Left renal cortex interstitium (tissue), 4 donors: ENCODE data around the gene SPINK2. TPM values are rescaled to one million over a fixed set of nuclear protein-coding genes. Genes with fewer than 3 reads are reported as not detected.

Experiments used
- DNase-seq, 4 donors: peaks; one replicate each; pipeline ENCODE4 v3.0.0-alpha.2; 2013; ENCODE audit warnings: low read depth in 4 of 4, low spot score in 2 of 4, missing footprints in 1 of 4
- polyA plus RNA-seq, 4 donors: library from polyadenylated mRNA; unstranded; fragments of 120-200 nt; gene quantifications; one replicate each; pipeline ENCODE4 v1.2.1, GENCODE V29; 2013; ENCODE audit not compliant: insufficient read length in 4 of 4

Gene SPINK2, protein sequence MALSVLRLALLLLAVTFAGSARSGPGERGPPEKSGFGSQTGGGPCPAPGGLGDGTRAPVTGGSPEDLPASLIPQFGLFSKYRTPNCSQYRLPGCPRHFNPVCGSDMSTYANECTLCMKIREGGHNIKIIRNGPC
- polyA plus RNA-seq = not detected

DNA sequence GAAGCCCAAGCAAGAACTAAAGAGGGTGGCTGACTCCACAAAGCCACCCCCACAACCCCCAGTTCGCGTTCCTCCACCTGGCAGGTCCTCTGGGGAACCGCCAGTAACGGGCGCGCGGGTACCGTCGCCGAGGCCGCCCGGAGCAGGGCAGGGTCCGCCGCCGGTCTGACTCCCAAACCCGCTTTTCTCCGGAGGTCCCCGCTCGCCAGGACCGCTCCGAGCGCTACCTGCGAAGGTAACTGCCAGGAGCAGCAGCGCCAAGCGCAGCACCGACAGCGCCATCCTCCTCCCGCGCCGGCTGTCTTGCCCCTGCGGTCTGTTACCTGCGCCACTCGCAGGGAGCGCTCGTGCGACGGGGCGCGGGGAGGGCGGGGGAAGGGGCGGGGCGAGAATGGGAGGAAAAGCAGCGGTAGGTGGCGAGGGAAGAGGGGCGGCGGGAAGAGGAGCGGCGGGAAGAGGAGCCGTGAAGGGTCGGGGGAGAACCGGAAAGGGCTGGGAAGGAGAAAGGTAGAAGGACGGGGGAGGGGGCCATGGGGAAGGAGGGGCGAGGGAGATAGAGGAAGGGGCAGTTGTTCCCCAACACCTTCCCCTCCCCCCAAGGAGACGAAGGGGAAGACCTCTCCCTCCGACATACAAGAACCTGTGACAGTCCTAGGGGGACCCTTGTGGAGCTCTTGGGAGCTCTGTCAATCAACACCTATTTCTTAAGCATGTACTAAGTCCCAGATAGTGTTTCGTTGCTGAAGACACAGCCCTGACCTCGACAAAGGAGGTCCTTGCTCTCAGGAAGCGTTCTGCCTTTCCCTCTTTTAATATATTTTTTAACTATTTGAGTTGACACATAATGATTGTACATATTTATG, at the start of gene SPINK2:
Gene SPINK2 (minus strand): TSS at position 321 of the 863 bp plus-strand sequence. CDS start 39 bp downstream, at position 282.
- DNase-seq = no peak

DNA sequence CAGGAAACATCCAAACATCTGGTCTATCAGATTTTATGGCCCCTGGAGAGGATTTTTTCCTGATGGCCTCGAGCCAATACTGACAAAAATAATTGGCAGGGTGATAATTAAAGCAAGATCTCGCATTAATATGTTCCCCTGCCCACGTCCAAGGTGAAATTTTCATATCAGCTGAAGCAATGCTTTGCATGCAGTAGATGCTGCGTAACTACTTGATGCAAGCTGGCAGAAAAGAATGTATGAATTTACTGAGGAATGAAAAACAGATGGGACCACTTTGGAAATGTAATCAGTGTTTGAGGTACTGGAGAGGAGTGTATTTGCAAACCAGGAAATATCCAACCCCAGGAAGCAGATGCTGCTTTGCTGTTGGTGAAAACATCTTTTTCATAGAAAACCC, 49.4 kb upstream of the SPINK2 start:
- no peak for DNase-seq

DNA sequence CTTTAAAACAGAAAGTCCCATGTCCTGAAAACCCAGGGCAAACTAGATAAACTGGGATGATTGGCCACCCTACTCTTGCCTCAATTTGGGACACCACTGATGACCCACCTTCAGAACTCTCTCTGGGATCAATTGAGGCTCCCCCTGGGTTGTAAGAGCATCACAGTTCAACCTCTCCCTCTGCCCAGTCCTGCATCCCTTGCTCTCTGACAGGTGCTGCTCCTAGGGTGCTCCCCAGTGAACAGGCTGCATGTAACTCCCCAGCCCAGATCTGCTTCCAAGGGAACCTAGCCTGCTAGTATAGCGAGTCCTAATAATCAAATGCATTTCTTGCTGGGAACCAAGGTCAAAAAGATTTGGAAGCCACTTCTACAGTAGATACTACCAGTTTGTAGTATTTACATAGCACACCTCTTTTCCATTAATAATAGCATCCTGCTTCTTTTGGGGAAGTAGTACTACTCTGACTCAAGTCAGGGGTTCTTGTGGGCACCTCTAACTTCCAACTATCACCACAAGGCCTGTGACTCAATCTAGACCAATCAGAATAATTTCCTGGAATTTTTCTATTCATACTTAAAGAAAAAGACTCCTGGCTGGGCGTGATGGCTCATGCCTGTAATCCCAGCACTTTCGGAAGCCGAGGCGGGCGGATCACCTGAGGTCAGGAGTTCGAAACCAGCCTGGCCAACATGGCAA, 42.1 kb upstream of the SPINK2 start:
- no peak for DNase-seq

DNA sequence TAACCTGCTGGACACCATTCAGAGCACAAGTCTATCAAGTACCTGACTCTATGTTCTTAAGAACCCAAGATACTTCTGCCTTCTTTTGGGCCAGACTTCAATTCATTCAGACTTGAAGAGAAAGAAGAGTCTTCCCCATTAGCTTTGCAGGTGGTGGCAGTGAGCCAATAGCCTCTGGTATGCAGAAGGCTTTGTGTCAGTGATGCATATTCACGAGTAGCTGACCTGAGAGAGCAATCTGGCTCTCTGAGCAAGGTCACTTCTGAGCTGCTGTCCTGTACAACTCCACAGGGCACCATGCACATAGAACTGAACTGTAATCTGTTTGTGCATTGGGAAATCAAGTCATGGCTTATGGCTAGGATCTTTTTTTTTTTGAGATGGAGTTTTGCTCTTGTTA, 39.9 kb upstream of the SPINK2 start:
- DNase-seq = no peak

DNA sequence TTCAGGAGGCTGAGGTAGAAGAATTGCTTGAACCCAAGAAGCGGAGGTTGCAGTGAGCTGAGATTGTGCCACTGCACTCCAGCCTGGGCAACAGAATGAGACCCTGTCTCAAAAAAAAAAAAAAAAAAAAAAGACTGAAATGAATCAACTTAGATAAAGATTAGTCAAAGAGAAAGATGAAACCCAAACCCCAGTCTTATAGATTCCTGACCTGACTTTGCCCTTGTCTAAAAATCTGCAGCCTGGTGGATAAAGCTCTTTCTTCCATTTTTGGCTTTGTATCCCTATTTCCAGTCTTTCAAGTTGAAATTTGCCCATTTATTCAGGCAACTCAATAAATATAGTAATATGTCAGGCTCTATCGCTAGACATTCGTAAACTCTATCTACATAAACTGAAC, 39.3 kb upstream of the SPINK2 start:
- no peak for DNase-seq

DNA sequence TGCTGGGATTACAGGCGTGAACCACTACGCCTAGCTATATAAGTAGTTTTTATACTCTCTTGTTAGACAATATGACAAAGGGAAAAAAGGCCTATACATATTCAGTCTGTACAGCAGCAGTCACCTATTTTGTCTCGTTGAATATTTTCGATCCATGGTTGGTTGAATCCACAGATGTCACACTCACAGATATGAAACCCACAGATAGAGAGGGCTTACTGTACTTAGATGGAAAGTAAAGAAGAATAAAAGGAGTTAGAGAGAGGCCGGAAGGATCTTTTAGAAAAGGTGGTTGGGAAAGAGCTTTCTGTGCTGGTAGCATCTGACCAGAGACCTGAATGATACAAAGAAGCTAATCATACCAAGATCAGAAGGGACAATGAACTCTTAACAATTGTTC, 38.3 kb upstream of the SPINK2 start:
- DNase-seq = no peak

DNA sequence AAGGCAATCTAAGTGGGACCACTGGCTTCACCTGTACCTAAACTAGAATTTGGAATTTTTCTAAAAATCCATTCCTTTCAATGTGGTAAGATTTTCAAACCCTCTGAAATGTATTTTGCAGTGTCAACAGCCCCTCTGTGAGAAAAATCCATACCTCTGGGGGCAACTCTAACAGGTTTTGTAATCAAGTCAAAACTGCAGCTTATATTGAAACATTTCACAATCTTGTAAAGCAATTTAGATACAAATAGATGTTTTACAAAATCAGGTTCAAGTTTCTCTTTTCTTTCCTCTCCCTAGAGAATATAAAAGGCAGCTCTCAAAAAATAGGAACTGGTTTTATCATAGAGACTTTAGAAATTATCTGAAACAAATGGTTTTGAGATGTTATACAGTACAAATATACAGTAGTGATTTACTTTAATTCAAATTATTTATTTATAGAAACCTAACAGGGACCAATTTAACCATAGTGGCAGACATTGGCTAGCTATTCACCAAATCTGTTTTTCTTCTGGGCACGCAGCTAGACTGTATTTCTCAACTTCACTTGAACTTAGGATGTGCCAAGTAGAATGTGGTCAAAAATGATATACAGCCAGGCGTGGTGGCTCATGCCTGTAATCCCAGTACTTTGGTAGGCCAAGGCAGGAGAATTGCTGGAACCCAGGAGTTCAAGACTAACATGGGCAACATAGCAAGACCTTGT, 36.3 kb upstream of the SPINK2 start:
- no peak for DNase-seq

DNA sequence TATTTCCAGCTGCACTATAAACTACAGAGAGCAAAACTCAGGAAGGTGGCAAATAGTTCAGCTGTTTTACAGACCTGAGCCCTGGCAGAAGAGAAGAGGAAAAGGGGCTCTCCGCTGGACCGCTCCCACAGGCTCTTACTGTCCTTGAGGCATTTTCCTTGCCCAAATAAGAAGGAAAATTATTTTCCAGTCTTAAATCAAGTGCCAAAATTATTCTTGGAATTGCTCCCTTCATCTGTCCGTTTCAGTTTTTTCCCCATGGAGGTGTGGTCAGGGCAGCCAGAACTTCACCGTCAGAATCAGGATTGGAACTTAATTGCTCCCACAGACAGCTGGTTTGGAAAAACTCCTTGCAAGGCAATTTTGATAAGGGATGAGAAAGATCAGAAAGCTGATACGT, 35.2 kb upstream of the SPINK2 start:
- no peak for DNase-seq

DNA sequence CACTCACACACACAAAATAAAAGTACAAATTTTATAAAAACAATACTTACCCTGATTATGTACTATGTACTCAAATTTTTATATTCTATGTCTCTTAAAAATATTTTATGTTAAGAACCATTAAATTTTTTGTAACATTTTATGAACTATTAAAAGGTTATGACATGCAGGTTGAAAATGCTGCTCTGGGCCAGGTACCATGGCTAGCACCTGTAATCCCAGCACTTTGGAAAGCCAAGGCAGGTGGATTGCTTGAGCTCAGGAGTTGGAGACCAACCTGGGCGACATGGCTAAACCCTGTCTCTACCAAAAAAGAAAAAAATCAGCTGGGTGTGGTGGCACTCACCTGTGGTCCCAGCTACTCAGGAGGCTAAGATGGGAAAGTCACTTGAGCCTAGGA, 29.4 kb upstream of the SPINK2 start:
- no peak for DNase-seq

DNA sequence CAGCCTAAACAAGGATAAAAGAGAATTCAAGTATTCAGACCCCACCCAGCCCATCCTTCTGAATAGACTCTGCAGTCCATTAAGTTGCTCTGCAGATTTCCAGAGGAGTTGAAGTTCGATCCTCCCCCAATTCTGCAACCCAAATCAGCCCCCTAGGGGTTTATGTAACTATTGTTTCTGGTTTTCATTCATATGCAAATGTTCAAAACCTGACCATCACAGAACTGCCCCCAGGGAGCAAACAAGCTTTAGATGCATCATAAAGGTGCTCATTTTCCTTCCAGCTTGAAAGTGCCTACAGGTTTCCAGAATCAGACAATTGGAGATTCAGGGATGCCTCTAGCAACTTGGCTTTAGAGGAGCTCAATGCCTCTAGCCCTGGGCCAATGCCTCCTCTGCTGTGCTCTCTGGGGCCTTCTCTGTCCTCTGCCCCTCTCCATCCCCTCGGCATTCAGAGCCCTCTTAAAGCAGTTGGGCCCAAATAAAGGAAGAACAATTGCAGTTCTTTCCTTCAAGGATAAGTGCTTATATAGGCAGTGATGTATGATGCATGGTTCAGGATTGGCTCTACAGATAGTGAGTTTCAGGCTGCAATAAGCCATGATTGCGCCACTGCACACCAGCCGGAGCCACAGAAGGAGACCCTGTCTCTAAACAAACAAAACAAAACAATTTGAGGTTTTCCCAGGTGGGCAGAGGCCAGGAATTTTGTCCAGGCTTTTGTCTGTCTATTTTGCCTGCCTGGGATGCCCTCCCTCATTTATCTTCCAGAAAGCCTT, 23.5 kb upstream of the SPINK2 start:
- DNase-seq = no peak

DNA sequence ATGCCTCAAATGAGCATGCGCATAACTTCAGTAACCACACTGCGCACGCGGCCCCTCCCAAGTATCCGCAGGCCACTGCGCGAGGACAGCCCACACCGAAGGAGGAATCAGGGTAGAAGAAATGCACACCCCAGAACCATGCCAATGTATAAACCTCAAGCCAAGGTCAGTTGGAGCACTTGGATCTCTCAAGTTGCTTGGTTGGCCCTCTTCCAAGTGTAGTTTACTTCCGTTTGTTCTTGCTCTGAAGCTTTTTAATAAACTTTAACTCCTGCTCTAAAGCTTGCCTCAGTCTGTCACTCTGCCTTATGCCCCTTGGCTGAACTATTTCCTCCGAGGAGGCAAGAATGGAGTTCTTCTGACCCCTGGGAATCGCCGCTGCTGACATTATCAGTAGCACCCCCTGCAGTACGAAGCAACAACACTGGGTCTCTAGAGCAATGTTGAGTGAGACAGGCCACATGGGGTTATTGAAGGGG, 22.0 kb upstream of the SPINK2 start:
- DNase-seq = no peak

DNA sequence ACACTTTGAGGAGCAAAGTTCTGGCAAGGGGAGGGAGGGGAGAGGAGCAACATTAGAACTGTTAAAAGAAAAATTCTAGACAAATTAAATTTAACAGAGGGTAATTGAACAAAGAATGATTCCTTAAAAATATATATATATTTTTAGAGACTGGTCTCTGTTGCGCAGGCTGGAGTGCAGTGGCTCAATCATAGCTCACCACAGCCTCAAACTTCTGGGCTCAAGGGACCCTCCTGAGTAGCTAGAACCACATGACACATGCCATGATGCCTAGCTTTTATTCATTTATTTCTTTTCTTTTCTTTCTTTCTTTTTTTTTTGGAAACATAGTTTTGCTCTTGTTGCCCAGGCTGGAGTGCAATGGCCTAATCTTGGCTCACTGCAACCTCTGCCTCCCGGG, 19.1 kb upstream of the SPINK2 start:
- DNase-seq = no peak

DNA sequence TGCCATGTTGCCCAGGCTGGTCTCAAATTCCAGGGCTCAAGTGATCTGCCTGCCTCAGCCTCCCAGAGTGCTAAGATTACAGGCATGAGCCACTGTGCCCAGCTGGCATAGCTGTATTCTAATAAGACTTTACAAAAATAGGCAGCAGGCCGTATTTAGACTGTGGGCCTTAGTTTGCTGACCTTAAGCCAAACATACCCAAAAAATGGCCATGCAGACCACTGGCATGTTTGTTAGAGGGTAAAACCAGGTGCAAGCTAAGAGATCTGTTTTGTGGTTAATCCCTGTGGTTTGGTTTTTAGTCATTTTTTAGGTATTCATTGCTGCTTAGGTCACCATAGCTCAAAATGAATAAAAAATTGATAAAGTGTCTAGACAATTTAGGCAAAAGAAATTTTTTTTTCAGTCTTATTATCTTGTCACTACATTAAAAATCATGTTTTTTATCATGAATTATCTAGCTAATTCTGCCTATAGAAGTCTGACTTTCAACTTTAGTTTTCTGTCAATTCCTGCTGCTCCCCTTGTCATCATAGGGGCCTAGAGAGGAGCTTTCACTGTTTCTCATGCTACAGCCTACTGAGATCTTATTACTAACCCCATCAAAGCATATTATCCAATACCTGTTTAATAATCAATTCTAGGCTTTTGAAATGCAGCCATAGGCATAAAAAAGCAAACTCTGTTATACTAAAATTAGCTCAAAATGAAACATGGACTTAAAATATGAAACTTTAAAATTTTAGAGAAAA, 7.5 kb upstream of the SPINK2 start:
- DNase-seq = no peak

DNA sequence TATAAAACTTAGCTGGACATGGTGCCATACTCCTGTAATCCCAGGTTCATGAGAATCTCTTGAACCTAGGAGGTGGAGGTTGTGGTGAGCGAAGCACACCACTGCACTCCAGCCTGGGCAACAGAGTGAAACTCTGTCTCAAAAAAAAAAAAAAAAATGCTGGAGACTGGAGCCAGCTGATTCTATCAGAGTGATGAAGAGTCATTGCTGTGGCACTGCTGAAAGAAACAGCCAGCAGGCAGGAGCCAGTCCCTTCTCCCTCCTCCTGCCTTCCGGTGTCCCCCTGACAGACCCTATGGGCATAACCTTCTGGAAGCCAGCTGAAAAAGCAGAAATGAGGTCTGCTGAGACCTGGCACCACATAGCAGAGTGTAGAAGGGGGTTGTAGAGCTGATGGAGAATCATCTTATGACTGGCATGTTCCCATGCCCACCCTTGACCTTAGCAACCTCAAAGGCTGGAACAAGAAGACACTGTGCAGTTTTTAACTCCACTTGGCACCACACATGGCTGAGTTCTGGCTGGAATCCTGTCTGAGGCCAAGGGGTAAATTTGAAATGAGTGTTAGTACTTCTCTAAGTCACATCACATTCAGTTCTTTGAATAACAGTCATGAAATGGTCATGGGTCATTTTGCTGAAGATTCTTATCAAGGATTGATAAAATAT, 2.6 kb upstream of the SPINK2 start:
- no peak for DNase-seq

DNA sequence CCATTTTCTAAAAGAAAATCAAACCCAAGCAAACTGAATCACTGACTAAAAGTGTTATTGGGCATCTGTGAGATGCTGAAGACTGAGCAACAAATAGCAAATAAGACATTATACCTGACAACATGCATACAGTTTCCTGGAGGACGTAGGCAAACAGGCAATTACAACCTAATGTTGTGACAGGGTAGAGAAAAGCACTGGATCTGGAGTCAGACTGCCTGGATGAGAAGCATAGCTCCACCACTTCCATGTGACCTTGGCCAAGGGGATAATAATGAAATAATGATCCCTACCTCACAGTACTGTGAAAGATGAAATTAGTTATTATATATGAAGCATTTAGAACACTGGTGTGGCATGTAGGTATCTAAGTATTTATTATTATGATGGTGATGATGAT, 2.7 kb downstream of the SPINK2 start:
- no peak for DNase-seq

DNA sequence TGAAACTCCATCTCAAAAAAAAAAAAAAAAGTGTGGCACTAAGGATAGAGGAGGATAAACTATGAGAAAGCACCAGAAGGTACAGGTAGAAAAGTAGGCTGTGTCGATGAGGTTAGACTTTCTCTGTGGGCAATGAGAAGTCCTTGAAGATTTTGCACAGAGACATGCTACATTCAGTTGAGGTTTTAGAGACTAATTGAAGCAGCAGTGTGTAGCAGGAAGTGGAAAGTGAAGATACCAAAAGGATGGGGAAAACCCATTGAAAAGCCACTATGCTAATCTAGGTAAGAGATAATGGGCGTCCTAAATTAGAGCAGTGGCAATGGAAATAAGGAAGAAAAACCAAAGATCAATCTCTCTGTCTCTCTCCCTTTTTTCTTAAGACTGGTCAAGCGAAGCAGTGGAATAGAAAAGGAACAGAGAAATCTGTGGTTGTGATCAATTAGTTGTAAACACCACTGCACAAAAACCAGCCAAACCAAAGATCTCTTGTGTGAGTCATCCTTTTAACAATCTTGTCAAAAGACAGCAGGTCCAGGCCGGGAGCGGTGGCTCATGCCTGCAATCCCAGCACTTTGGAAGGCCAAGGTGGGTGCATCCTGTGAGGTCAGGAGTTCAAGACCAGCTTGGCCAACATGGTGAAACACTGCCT, 3.5 kb downstream of the SPINK2 start:
- no peak for DNase-seq

DNA sequence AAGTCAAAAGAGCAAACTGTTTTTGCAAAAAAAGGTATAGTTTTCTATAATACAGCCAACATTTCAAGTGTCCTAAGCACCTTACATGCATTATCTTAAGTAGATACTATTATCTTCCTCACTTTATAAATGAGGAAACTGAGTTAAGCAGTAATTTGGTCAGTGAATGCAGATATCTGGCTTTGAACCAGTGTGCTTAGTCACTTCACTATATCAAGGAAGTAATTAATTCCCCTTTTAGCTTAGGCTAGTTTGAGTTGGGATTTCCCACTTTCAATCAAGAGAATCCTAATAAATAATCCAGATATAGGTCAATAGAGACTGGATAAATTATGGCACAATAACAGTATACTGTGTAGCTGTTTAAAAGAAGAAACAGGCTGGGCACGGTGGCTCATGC, 14.8 kb downstream of the SPINK2 start:
- no peak for DNase-seq

DNA sequence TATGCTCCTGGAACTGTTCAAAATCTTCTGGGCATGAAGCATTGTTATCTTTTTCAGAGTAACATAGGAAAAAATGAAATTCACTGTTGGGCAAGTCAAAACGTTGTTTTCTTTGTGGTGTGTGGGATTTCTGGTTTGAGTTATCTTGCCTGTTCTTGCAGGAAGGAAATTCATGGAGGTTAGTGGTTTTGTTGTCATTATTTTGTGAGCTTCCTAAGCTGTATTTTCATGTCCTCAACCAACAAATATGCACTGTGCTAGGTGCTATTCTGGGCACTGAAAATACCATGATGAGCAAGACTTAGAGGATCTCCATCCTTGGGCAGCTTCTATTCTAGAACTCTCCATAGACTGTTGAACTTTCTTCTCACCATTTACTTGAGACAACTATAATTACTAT, 16.9 kb downstream of the SPINK2 start:
- no peak for DNase-seq
